HEK293T (cell line): ENCODE results near the gene SCN8A.

Source experiments
- CTCF ChIA-PET: fragments of 350-600 bp; formaldehyde crosslinking; extraction: SDS; loops from one replicate; lab custom pipeline; 2021; ENCODE audit warnings: antibody characterized with exemption, inconsistent platforms; lab: Yijun Ruan, JAX
- POLR2A ChIA-PET: fragments of 350-600 bp; formaldehyde crosslinking; extraction: SDS; loops from one replicate; lab custom pipeline; 2020; ENCODE audit warnings: antibody characterized with exemption, inconsistent platforms; lab: Yijun Ruan, JAX
- DNase-seq: peaks from one replicate; pipeline ENCODE4 v3.0.0; 2012; ENCODE audit warnings: mixed read lengths; ENCODE audit errors: extremely low spot score
- ARNT ChIP-seq: fragments of 450-650 bp; IDR thresholded peaks from 2 replicates; pipeline ENCODE4 v1.6.1; 2017; ENCODE audit warnings: mild to moderate bottlenecking
- BHLHE40 ChIP-seq: fragments of 450-650 bp; IDR thresholded peaks from 2 replicates; pipeline ENCODE4 v1.6.1; 2016; ENCODE audit warnings: mild to moderate bottlenecking, moderate library complexity, borderline replicate concordance
- CTBP1 ChIP-seq: fragments of 450-650 bp; IDR thresholded peaks from 2 replicates; pipeline ENCODE4 v1.6.1; 2016; ENCODE audit warnings: borderline replicate concordance
- ELF4 ChIP-seq: fragments of 450-650 bp; IDR thresholded peaks from 2 replicates; pipeline ENCODE4 v1.6.1; 2017; ENCODE audit warnings: antibody characterized with exemption
- FOXA1 ChIP-seq: fragments of 450-650 bp; IDR thresholded peaks from 2 replicates; pipeline ENCODE4 v1.6.1; 2016; ENCODE audit warnings: mild to moderate bottlenecking
- FOXK2 ChIP-seq: fragments of 450-650 bp; IDR thresholded peaks from 2 replicates; pipeline ENCODE4 v1.6.1; 2016; ENCODE audit warnings: mild to moderate bottlenecking
- FOXM1 ChIP-seq: fragments of 450-650 bp; IDR thresholded peaks from 2 replicates; pipeline ENCODE4 v1.6.1; 2017; ENCODE audit warnings: mild to moderate bottlenecking, borderline replicate concordance
- HDGF ChIP-seq: fragments of 450-650 bp; IDR thresholded peaks from 2 replicates; pipeline ENCODE4 v1.6.1; 2017; ENCODE audit warnings: antibody characterized with exemption, borderline replicate concordance
- L3MBTL2 ChIP-seq: fragments of 450-650 bp; conservative IDR thresholded peaks from 2 replicates; pipeline ENCODE4 v1.6.1; 2016; ENCODE audit warnings: mild to moderate bottlenecking
- LEF1 ChIP-seq: fragments of 450-650 bp; IDR thresholded peaks from 2 replicates; pipeline ENCODE4 v1.6.1; 2017; ENCODE audit warnings: mild to moderate bottlenecking, borderline replicate concordance
- NFRKB ChIP-seq: fragments of 450-650 bp; IDR thresholded peaks from 2 replicates; pipeline ENCODE4 v1.6.1; 2016; ENCODE audit warnings: mild to moderate bottlenecking, moderate library complexity
- SP1 ChIP-seq: fragments of 450-650 bp; IDR thresholded peaks from 2 replicates; pipeline ENCODE4 v1.6.1; 2017
- SUZ12 ChIP-seq: fragments of 450-650 bp; IDR thresholded peaks from 2 replicates; pipeline ENCODE4 v1.6.1; 2016; ENCODE audit warnings: mild to moderate bottlenecking
- TARDBP ChIP-seq: fragments of 450-650 bp; IDR thresholded peaks from 2 replicates; pipeline ENCODE4 v1.6.1; 2016
- ZNF384 ChIP-seq: fragments of 450-650 bp; IDR thresholded peaks from 2 replicates; pipeline ENCODE4 v1.6.1; 2016
- TF ChIP-seq, protein P1 (sequence below): fragments of 450-650 bp; IDR thresholded peaks from 2 replicates; pipeline ENCODE4 v1.6.1; 2016

Gene SCN8A

DNA sequence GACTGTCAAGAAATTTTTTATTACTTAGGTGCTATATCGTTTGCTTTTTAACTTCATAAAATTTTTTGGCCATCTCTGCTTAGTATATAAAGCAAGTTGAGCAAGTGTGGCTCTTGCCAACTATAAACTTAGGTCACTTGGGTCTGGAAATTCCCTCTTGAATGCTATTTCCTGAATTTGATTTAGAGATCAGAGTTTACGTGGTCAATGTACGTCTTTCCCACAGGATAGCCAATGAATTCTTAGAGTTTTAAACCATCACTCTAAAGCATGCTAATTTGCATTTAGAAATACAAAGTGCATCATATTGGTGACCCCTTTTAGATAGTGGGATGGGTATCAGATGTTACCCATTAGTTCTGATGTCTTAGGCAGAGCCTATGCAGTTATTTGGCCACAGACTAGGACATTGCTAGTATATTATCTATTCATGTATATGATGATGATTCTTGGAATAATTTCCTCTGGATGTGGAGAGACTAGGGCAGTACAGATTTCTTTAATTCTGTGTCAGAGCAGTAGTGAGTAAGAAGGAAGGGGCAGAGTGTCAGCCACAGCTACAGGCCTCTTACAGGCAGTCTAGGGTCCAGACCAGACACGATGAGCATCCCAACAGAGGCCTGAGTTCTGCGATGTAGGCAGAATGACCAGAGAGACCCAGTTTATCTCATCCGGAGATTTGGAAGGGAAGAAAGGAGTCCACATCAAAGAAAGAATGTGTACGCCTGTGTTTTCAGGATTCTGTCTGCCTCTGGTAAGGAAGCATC is 30.3 kb downstream of the SCN8A start:
- DNase-seq: no peak
- ChIA-PET POLR2A (no interaction called here), CTCF (no interaction called here)
- TF ChIP-seq HDGF (no peak), CTBP1 (no peak), FOXM1 (no peak), ELF4 (no peak), ZNF384 (no peak), NFRKB (no peak), ARNT (no peak), SUZ12 (no peak), FOXA1 (no peak), LEF1 (no peak), BHLHE40 (no peak), SP1 (no peak), FOXK2 (no peak), TARDBP (no peak), L3MBTL2 (no peak)
- TF ChIP-seq, protein P1, sequence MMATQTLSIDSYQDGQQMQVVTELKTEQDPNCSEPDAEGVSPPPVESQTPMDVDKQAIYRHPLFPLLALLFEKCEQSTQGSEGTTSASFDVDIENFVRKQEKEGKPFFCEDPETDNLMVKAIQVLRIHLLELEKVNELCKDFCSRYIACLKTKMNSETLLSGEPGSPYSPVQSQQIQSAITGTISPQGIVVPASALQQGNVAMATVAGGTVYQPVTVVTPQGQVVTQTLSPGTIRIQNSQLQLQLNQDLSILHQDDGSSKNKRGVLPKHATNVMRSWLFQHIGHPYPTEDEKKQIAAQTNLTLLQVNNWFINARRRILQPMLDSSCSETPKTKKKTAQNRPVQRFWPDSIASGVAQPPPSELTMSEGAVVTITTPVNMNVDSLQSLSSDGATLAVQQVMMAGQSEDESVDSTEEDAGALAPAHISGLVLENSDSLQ: no peak

DNA sequence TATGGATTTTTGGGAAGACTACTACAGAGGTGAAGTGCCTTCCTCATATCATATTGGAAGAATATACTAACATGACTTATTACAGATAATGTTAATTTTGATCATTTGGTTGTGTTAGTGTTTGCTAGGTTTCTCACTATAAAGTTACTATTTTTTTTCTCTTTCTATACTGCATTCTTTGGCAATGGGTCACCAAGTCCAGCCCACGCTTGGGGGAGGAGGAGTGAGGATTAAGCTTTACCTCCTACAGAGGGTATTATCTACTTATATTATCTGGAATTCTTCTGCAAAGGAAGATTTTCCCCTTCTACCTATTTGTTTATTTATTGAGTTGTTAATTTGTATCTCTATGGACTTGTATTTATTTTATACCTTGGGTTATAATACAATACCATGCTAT is 31.5 kb downstream of the SCN8A start:
- TF ChIP-seq TARDBP: no peak
- TF ChIP-seq FOXA1: no peak
- no peak for TF ChIP-seq L3MBTL2
- TF ChIP-seq NFRKB: no peak
- TF ChIP-seq SP1: no peak
- no peak for TF ChIP-seq ARNT
- DNase-seq: no peak
- POLR2A ChIA-PET: no interaction called here
- CTCF ChIA-PET: no interaction called here

DNA sequence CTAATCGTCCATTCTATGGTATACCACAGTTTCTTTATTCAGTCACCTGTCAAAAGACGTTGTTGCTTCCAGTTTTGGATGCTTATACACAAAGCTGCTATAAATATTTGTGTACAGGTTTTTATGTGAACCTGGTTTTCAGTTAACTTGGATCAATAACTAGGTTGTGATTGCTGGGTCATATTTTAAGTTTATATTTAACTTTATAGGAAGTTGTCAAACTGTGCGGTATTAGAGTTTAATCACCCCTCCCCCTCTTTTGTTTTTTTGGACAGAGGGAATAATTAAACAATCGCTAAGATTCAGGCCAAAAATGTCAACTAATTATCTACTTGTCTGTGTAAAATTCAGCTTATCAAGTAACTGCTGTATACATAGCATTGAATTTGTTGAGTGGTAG is 34.3 kb downstream of the SCN8A start:
- no peak for DNase-seq
- CTCF ChIA-PET: interaction anchor here (0.7 kb wide), 1 partner anchor 254 kb away, joined by 3 read pairs; no protein-coding TSS in a partner anchor
- POLR2A ChIA-PET: no interaction called here
- TF ChIP-seq SP1 (no peak), BHLHE40 (no peak), CTBP1 (no peak), L3MBTL2 (no peak)

DNA sequence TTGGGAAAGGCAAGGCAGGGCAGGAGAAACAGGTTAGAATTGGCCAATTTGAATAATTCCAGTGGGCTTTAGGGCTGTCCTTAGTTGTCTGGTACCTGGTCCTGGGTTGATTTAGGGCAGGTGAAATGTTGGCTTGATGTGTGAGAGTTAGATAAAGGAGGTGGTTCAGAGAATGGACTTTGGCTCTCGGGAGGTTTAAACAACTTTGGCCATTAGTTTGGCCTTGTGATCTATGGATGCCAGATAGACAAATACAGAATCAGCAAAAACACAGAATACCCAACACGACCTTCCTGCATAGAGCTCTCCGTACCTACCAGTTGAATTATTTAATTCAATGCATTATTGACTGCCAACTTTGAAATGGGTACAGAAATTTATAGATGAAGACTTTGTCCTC is 35.1 kb downstream of the SCN8A start:
- POLR2A ChIA-PET: no interaction called here
- CTCF ChIA-PET: no interaction called here
- TF ChIP-seq FOXA1: no peak
- no peak for DNase-seq

DNA sequence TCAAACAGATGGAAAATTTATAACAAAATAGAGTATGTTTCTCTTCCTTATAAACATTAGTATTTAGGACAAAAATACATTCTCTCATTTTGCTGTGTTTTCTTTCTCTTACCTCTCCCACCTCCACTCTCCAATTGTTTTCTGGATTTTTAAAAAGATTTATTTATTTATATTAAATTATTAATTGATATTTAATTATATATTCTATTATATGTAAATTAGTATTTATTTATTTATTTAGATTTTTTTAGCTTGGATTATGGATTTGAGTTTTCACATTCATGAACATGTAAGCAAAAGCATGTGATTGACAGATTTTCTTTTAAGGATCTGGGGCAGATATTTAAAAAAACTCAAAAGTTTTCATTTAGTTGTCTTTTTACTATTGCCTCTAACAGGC is 35.6 kb downstream of the SCN8A start:
- ChIA-PET POLR2A (no interaction called here), CTCF (no interaction called here)
- DNase-seq: no peak
- TF ChIP-seq LEF1 (no peak), BHLHE40 (no peak), TARDBP (no peak), NFRKB (no peak), L3MBTL2 (no peak), FOXM1 (no peak)

DNA sequence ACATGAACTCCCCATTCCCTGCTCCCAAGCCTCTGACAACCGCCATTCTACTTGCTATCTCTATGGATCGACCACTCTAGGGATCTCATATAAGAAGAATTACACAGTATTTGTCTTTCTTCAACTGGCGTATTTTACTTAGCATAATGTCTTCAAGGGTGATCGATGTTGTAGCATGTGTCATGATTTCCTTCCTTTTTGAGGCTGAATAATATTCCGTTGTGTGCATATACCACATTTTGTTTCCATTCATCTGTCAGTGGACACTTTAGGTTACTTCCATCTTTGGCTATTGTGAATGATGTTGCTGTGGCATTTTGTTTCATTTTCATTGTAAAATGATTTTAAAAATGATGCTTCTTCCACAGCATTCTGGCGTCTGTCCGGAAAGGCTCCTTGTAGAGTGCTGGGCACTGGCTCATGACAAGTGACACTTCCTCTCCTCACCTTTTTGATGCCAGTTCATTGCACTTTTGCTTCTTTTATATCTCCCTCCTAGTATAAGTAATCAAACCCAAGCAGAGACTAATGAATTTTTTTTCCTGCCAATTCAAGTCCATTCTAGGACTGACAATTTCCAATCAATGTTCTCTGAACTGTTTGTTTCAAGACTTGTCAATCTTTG is 39.3 kb downstream of the SCN8A start:
- TF ChIP-seq LEF1 (no peak), FOXM1 (no peak), ZNF384 (no peak), NFRKB (no peak), BHLHE40 (no peak), CTBP1 (no peak)
- DNase-seq: no peak
- ChIA-PET POLR2A (no interaction called here), CTCF (interaction anchor here (2.0 kb wide), 1 partner anchor 10 kb away, joined by 4 read pairs; no protein-coding TSS in a partner anchor)

DNA sequence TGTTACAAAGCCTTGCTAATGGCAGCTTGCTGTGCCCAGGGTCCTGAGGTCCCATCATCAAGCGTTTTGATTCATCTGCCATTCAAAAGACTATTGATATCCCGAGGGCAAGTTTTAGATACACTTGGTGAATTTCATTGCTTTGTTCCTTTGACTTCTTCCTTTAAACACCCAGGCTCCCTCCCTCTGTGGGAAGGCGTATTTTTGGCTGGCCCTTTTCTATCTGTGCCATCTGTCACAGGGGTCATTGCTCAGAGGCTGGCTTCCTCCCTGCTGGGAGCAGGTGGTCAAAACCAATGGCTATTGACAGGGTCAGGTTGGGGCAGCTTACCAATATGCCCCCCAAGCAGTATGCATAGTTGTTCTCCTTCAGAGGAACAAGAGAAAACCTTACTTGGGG is 40.0 kb downstream of the SCN8A start:
- ChIA-PET POLR2A (no interaction called here), CTCF (no interaction called here)
- no peak for DNase-seq
- TF ChIP-seq TARDBP (no peak), FOXA1 (no peak), ARNT (no peak), L3MBTL2 (no peak), CTBP1 (no peak), FOXK2 (no peak), NFRKB (no peak), HDGF (no peak), FOXM1 (no peak), BHLHE40 (no peak), ELF4 (no peak), SP1 (no peak), SUZ12 (no peak), ZNF384 (no peak), LEF1 (no peak)
- TF ChIP-seq, protein P1: no peak
